CD4-positive, alpha-beta memory T cell (primary cell): Measurements from ENCODE around the gene CD80. TPM values are rescaled to one million over a fixed set of nuclear protein-coding genes. Genes with fewer than 3 reads are reported as not detected.
"Not testable (repeated sequence)": the region's sequence is repeated elsewhere in the genome, so short reads cannot be mapped to it uniquely, and the experiment has no call there.

ENCODE experiments used
- CTCF ChIA-PET: fragments of 350-600 bp; sonication (Branson Sonifier 250); formaldehyde crosslinking; loops from one replicate; lab custom pipeline; 2021; ENCODE audit warnings: inconsistent platforms; ENCODE audit not compliant: partially characterized antibody; lab: Charles Lee
- POLR2A ChIA-PET: fragments of 350-600 bp; sonication (Branson Sonifier 250); formaldehyde crosslinking; loops from one replicate; lab custom pipeline; 2021; ENCODE audit not compliant: partially characterized antibody; lab: Charles Lee
- DNase-seq, 5 donors: peaks; one replicate each; pipeline versions ENCODE4 v3.0.0 to v3.0.0-alpha.2; 2020 to 2022; ENCODE audit warnings: mixed read lengths in 1 of 5
- H3K27ac ChIP-seq: one replicate; pipeline ENCODE4 v1.7.0; 2013; ENCODE audit warnings: low read depth, low read length
- H3K27me3 ChIP-seq: 2 replicates; pipeline ENCODE4 v1.7.0; 2013; ENCODE audit warnings: mild to moderate bottlenecking, low read length, moderate library complexity; ENCODE audit not compliant: insufficient read depth
- H3K36me3 ChIP-seq: 2 replicates; pipeline ENCODE4 v1.7.0; 2013; ENCODE audit warnings: mild to moderate bottlenecking, low read length, moderate library complexity; ENCODE audit not compliant: insufficient read depth
- H3K4me1 ChIP-seq: 2 replicates; pipeline ENCODE4 v1.7.0; 2013; ENCODE audit warnings: mild to moderate bottlenecking, low read length, moderate library complexity; ENCODE audit not compliant: insufficient read depth
- H3K4me3 ChIP-seq, 2 donors: one replicate each; pipeline ENCODE4 v1.7.0; 2013; ENCODE audit warnings: low read length in 2 of 2, mild to moderate bottlenecking in 1 of 2
- H3K9me3 ChIP-seq, 2 donors: one replicate each; pipeline ENCODE4 v1.7.0; 2013; ENCODE audit warnings: low read length in 2 of 2, control low read depth in 1 of 2; ENCODE audit not compliant: control insufficient read depth in 1 of 2
- H3K27ac Mint-ChIP-seq, 7 donors: one replicate each; pipeline ENCODE4 v1.8.0; 2020 to 2021; ENCODE audit warnings: mixed read lengths in 7 of 7, mild to moderate bottlenecking in 6 of 7, inconsistent platforms in 3 of 7, moderate library complexity in 3 of 7
- H3K27me3 Mint-ChIP-seq, 2 donors: one replicate each; pipeline ENCODE4 v1.8.0; 2020 to 2021; ENCODE audit warnings: mixed read lengths in 2 of 2
- H3K36me3 Mint-ChIP-seq, 2 donors: one replicate each; pipeline ENCODE4 v1.8.0; 2020 to 2021; ENCODE audit warnings: mixed read lengths in 2 of 2, inconsistent platforms in 1 of 2, mild to moderate bottlenecking in 1 of 2
- H3K4me1 Mint-ChIP-seq, 4 donors: one replicate each; pipeline ENCODE4 v1.8.0; 2020 to 2021; ENCODE audit warnings: mixed read lengths in 4 of 4, mild to moderate bottlenecking in 1 of 4
- H3K4me3 Mint-ChIP-seq, 8 donors: one replicate each; pipeline ENCODE4 v1.8.0; 2020 to 2021; ENCODE audit warnings: mixed read lengths in 8 of 8, mild to moderate bottlenecking in 7 of 8, moderate library complexity in 6 of 8, inconsistent platforms in 3 of 8
- H3K9me3 Mint-ChIP-seq, 8 donors: one replicate each; pipeline ENCODE4 v1.8.0; 2020 to 2021; ENCODE audit warnings: mixed read lengths in 8 of 8, mild to moderate bottlenecking in 5 of 8, inconsistent platforms in 3 of 8, moderate library complexity in 1 of 8
- intact Hi-C: fragments of 100-400 bp; cut with micrococcal nuclease; formaldehyde crosslinking; loops from one replicate; pipeline ENCODE4 v1.15.1; 2023
- polyA plus RNA-seq, 2 donors: library from polyadenylated mRNA; unstranded; fragments of 300-500 nt; fragmentation: Illumina TruSeq; gene quantifications; one replicate each; pipeline ENCODE4 v1.2.3, GENCODE V29; 2021
- total RNA-seq, 2 experiments: library from RNA; stranded (reverse); gene quantifications; one replicate each; pipeline ENCODE4 v1.2.3, GENCODE V29; 2021

Gene CD80
- total and polyA plus RNA-seq, 4 experiments from 2014 or later: 0.42 to 1.6 (median 0.44) TPM; not detected in 1

DNA sequence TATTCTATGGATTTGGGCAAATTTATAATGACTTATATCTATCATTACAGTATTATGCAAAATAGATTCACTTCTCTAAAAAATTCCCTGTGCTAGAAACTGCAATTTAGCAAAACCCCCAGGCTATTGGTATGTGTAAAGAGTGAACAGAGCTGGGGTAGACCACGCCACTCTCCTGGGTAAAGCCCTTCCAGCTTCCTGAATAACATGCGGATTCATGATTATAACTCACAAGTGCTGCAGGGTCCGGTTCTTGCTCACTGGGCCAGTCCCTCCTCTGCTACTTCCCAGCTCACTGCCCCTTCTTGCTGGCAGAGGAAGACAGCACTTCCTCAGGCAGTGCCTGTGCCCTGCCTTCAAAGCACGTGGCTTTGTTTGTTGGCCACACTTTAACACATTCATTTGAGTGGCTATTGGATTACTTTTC lies 4.1 kb downstream of the CD80 start:
- ChIA-PET POLR2A (no interaction called here), CTCF (no interaction called here)
- Mint-ChIP-seq H3K4me1 (peaks cover 7 to 18% (median 14%) of the 10 kb centered on the region in 4 donors), H3K36me3 (no peaks in the 10 kb centered on the region), H3K27ac (no peak overlapping the region), H3K9me3 (no peaks in the 10 kb centered on the region), H3K4me3 (peak overlapping the region in 1 of 8 donors; percentile 12), H3K27me3 (no peaks in the 10 kb centered on the region)
- Histone ChIP-seq H3K36me3 (no peaks in the 10 kb centered on the region), H3K27me3 (no peaks in the 10 kb centered on the region), H3K4me3 (no peak overlapping the region), H3K4me1 (peaks cover 18% of the 10 kb centered on the region), H3K27ac (no peak overlapping the region), H3K9me3 (no peaks in the 10 kb centered on the region)
- DNase-seq: no peak
- intact Hi-C loops: no loop called here

DNA sequence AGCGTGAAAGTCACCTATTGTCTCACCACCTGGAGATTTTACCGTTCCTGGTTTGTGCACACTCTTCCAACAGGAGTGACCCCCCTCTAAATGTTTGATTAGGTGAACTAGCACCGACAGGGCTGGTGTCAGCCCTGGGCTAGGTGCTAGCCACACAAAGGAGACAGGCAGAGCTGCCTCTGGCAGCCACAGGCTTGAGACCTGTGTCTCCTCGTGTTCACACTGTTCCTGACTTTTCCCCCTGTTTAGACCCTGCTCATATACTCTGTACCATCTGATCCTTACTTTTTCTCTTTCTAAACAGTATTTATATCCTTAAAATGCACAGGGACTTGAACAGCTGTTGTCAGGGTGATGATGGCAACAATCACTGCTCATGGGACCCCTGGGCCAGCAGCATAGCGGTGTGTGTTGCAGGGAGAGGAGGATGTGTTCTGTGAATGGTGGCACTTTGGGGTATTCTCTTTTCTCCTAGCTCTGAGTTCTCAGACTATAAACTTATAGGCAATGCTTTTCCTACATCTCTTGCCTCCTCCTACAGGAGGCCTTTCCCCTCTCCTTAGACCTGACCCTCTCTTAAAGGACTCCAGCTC lies 5.5 kb downstream of the CD80 start:
- intact Hi-C loops: no loop called here
- no peak overlapping the region for H3K27ac ChIP-seq
- H3K27me3 ChIP-seq: no peaks in the 10 kb centered on the region
- CTCF ChIA-PET: no interaction called here
- Mint-ChIP-seq H3K4me3 (no peak overlapping the region), H3K4me1 (peaks cover 3 to 10% (median 9%) of the 10 kb centered on the region in 4 donors), H3K27ac (peak overlapping the region in 1 of 7 donors; percentile 13), H3K36me3 (no peaks in the 10 kb centered on the region), H3K27me3 (no peaks in the 10 kb centered on the region), H3K9me3 (no peaks in the 10 kb centered on the region)
- POLR2A ChIA-PET: no interaction called here
- no peaks in the 10 kb centered on the region for H3K9me3 ChIP-seq
- no peaks in the 10 kb centered on the region for H3K36me3 ChIP-seq
- H3K4me1 ChIP-seq: peaks cover 7% of the 10 kb centered on the region
- no peak for DNase-seq
- H3K4me3 ChIP-seq: no peak overlapping the region

DNA sequence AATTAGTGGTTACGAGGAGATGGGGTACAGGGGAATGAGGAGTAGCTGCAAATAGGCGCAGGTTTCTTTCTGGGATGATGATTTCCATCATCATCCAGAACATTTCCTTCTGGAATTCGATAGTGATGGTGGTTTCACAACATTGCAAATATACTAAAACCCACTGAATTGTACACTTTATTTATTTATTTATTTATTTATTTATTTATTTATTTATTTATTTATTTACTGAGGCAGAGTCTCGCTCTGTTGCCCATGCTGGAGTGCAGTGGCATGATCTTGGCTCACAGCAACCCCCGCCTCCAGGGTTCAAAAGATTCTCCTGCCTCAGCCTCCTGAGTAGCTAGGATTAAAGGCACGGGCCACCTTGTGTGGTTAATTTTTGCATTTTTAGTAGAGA lies 6.5 kb downstream of the CD80 start:
- DNase-seq, H3K4me3 Mint-ChIP-seq, H3K9me3 ChIP-seq, intact Hi-C loops, H3K4me1 ChIP-seq, POLR2A ChIA-PET, H3K27me3 ChIP-seq, CTCF ChIA-PET, H3K4me1 Mint-ChIP-seq, H3K4me3 ChIP-seq, H3K27ac ChIP-seq, H3K36me3 Mint-ChIP-seq, H3K27me3 Mint-ChIP-seq, H3K36me3 ChIP-seq, H3K27ac Mint-ChIP-seq, H3K9me3 Mint-ChIP-seq: not testable (repeated sequence)

DNA sequence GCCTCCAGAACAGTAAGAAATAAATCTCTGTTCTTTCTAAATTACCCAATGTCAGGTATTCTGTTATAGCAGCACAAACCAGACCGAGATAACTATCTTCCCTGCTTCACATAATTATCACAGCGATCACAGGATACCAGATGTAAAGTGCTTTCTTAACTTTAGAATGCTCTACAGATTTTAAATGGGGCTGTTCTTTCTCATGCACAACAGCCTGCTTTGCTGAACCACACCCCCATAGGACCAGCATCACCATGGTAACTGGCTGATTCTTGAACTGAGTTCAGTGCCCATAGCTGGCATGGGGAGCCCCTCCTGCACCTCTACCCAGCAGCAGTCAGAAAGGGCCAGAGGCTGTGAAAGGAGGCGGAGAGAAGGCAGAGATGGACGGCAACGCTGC lies 7.8 kb downstream of the CD80 start:
- intact Hi-C loops: no loop called here
- Histone ChIP-seq H3K36me3 (no peaks in the 10 kb centered on the region), H3K9me3 (no peaks in the 10 kb centered on the region), H3K27ac (no peak overlapping the region), H3K27me3 (no peaks in the 10 kb centered on the region), H3K4me1 (no peaks in the 10 kb centered on the region), H3K4me3 (no peak overlapping the region)
- H3K36me3 Mint-ChIP-seq: no peaks in the 10 kb centered on the region
- H3K4me1 Mint-ChIP-seq: peaks cover 0 to 2% (median 0%) of the 10 kb centered on the region in 4 donors
- no peaks in the 10 kb centered on the region for H3K9me3 Mint-ChIP-seq
- H3K4me3 Mint-ChIP-seq: no peak overlapping the region
- no peaks in the 10 kb centered on the region for H3K27me3 Mint-ChIP-seq
- DNase-seq: no peak
- CTCF ChIA-PET: interaction anchor here (0.7 kb wide), 1 partner anchor 44 kb away, joined by 5 read pairs; no protein-coding TSS in a partner anchor
- H3K27ac Mint-ChIP-seq: peak overlapping the region in 1 of 7 donors; percentile 32
- POLR2A ChIA-PET: no interaction called here

DNA sequence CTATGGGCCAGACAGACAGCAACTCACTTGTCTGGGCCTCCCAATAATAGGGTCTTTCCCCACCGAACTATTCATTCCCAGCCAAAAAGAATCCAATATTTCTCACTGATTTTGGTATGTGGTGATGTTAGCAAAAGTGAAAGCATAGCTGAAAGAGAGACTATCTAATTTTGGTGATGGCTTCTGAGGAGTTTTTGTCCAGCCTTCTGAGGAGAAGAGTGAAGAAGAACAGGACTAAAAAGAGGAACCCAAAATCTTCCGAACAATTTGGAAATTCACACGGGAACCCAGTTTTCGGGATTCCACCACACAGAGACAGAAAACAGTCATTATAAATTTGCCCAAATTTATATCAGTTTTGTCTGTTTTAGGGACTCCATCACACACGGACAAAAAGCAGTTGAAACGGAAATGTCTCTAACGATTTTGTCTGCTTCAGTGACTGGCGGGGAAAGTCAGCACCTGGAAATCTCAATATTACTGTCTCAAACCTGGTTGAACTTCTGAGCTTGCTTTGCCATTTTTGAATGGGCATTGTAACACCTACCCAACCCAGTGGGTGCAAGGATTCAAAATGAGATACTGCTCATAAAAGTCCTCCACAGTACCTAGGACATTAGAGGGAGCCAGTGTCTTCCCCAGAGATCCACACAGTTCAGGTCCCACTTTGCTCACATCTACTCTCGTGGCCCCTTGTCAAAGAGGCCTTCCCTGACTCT lies 9.1 kb downstream of the CD80 start:
- Histone ChIP-seq H3K27me3 (no peaks in the 10 kb centered on the region), H3K27ac (no peak overlapping the region), H3K9me3 (no peaks in the 10 kb centered on the region), H3K4me3 (no peak overlapping the region), H3K4me1 (no peaks in the 10 kb centered on the region), H3K36me3 (no peaks in the 10 kb centered on the region)
- ChIA-PET POLR2A (no interaction called here), CTCF (no interaction called here)
- DNase-seq: no peak
- H3K36me3 Mint-ChIP-seq: no peaks in the 10 kb centered on the region
- H3K9me3 Mint-ChIP-seq: no peaks in the 10 kb centered on the region
- H3K27ac Mint-ChIP-seq: peak overlapping the region in 1 of 7 donors; percentile 82
- no peaks in the 10 kb centered on the region for H3K4me1 Mint-ChIP-seq
- intact Hi-C loops: no loop called here
- no peak overlapping the region for H3K4me3 Mint-ChIP-seq
- H3K27me3 Mint-ChIP-seq: no peaks in the 10 kb centered on the region

DNA sequence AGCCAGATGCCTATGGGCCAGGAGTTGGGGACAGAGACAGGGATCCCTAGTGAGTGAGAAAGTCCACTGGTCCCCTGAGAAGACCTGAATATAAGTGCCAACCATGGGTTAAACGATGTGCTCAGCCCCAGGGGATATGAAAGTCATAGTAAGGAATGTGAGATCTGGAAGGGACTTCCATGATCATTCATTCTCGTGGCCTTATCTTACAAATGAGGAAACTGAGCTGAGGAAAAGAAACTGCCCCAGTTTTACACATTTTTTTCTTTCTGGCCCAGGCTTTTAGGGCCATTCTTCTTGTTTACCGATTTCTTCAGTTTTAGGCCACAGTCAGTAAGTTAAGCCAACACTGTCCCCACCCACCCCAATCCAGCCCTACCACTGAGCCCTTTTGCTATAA lies 11.1 kb downstream of the CD80 start:
- CTCF ChIA-PET: no interaction called here
- H3K27me3 Mint-ChIP-seq: no peaks in the 10 kb centered on the region
- H3K27me3 ChIP-seq: no peaks in the 10 kb centered on the region
- H3K4me1 ChIP-seq: no peaks in the 10 kb centered on the region
- intact Hi-C loops: no loop called here
- no peaks in the 10 kb centered on the region for H3K36me3 Mint-ChIP-seq
- no peaks in the 10 kb centered on the region for H3K9me3 ChIP-seq
- no peaks in the 10 kb centered on the region for H3K9me3 Mint-ChIP-seq
- POLR2A ChIA-PET: no interaction called here
- no peak overlapping the region for H3K4me3 ChIP-seq
- no peak overlapping the region for H3K27ac Mint-ChIP-seq
- H3K27ac ChIP-seq: no peak overlapping the region
- no peaks in the 10 kb centered on the region for H3K4me1 Mint-ChIP-seq
- no peak overlapping the region for H3K4me3 Mint-ChIP-seq
- H3K36me3 ChIP-seq: no peaks in the 10 kb centered on the region
- DNase-seq: no peak

DNA sequence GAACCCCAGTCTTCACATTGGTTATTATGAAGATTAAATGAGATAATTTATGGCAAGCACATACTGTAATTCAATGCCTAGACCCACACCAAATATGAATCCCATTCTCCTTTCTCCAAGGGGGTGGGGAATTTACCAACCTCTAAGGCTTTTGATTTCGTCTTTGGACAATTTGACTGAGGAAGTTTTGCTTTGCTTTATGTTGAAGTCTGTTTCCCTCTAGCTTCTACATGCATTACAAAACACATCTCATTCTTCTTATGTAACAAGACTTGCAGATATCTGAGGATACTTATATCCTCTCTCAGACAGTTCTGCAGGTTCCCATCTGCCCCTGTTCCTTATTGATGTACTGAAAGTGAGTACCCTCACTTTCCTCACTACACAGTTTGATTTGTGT lies 12.2 kb downstream of the CD80 start:
- no peaks in the 10 kb centered on the region for H3K9me3 Mint-ChIP-seq
- H3K27me3 Mint-ChIP-seq: peaks cover 0 to 2% of the 10 kb centered on the region in 2 donors
- no peaks in the 10 kb centered on the region for H3K36me3 Mint-ChIP-seq
- Histone ChIP-seq H3K36me3 (no peaks in the 10 kb centered on the region), H3K4me3 (no peak overlapping the region), H3K4me1 (no peaks in the 10 kb centered on the region), H3K27me3 (no peaks in the 10 kb centered on the region), H3K9me3 (no peaks in the 10 kb centered on the region), H3K27ac (no peak overlapping the region)
- CTCF ChIA-PET: no interaction called here
- no peaks in the 10 kb centered on the region for H3K4me1 Mint-ChIP-seq
- POLR2A ChIA-PET: no interaction called here
- no peak for DNase-seq
- H3K27ac Mint-ChIP-seq: no peak overlapping the region
- intact Hi-C loops: no loop called here
- H3K4me3 Mint-ChIP-seq: no peak overlapping the region
